ENCODE measurements around the gene LMOD3. TPM values are rescaled to one million over a fixed set of nuclear protein-coding genes. Genes with fewer than 3 reads are reported as not detected.

Gene LMOD3
- total and polyA plus RNA-seq, 9 of the 15 experiments (the other 6 are each of a cell fraction or from before 2014, with no cell fraction given), result 0.03 TPM; not detected in 8

- Histone ChIP-seq H3K9me1 (ENCODE audit: control insufficient read depth, insufficient read depth, low read length) (no peaks in the 10 kb centered on the region), H3K79me2 (ENCODE audit: control insufficient read depth, insufficient read depth, low read length) (peaks cover 18% of the 10 kb centered on the region), H3K4me1 (replicated peaks in 1 of 2; ENCODE audit: control insufficient read depth in 2 of 2, insufficient read depth in 2 of 2, low read length in 2 of 2) (peaks cover 12 to 36% of the 10 kb centered on the region in 2 experiments), H2AFZ (ENCODE audit: low read depth, low read length) (peak overlapping the region; percentile 95), H4K20me1 (replicated peaks; ENCODE audit: control insufficient read depth, insufficient read depth, low read length) (no peaks in the 10 kb centered on the region), H3K9ac (ENCODE audit: insufficient read depth in 1 of 2, low read depth in 2 of 2, low read length in 2 of 2) (peak overlapping the region; percentile 75 to 94), H3K27me3 (ENCODE audit: control insufficient read depth in 2 of 2, insufficient read depth in 2 of 2, low read length in 2 of 2) (no peaks in the 10 kb centered on the region), H3K4me3 (peak overlapping the region; percentile 88), H3K9me3 (replicated peaks; ENCODE audit: control insufficient read depth, insufficient read depth, low read depth, low read length) (no peaks in the 10 kb centered on the region), H3K36me3 (ENCODE audit: control insufficient read depth, insufficient read depth, low read length) (no peaks in the 10 kb centered on the region), H3K27ac (ENCODE audit: extremely low read depth, low read depth, low read length) (peak overlapping the region; percentile 56), H3K4me2 (ENCODE audit: insufficient read depth, low read length) (peak overlapping the region; percentile 93)
- TF ChIP-seq NFIX (CRISPR knock-in tag; IDR thresholded peaks at IDR 0.05; ENCODE audit: low read depth), result 0 out of 2 replicates have a peak, but pooled peaks have one; percentile 18
- no peak for TF ChIP-seq FOXJ3 (CRISPR knock-in tag; IDR thresholded peaks at IDR 0.05)
- no peak for TF ChIP-seq HDAC1 (IDR thresholded peaks at IDR 0.05)
- 0 out of 2 replicates have a peak, but pooled peaks have one; percentile 25 for TF ChIP-seq RBFOX2 (IDR thresholded peaks at IDR 0.05; ENCODE audit: low read depth, low read length)
- peak; percentile 95 for TF ChIP-seq NFIC (IDR thresholded peaks at IDR 0.05)
- in situ Hi-C loops (cut with MboI), result no loop called here
- peak; percentile 21 for ATAC-seq
- peak; percentile 44 for FAIRE-seq
- DNase-seq (ENCODE audit: extremely low read depth in 1 of 4, low spot score in 3 of 4), result peak in 3 of 4 experiments; percentile 9 to 61 (median 15)
- ChIA-PET POLR2A (interaction anchor here (1.1 to 1.3 kb wide), 2 partner anchors 21 to 32 kb away, joined by 3 to 4 read pairs; no protein-coding TSS in a partner anchor), CTCF (ENCODE audit: low intra/inter-chr PET ratio) (no interaction called here)
- BruUV-seq (replicated peaks), result no TSS peak
- 3% methylated on average over 8 of the region's 8 CpGs for WGBS (ENCODE audit: insufficient coverage, low coverage, missing lambda C conversion rate)
- intact Hi-C loops (cut with micrococcal nuclease), result loop anchor here (2.0 kb wide), 1 partner anchor 73 kb away; the partner anchor contains the start of gene EOGT
Measured at GRCh38 chr3:69085833-69086722, 36.3 kb downstream of the LMOD3 start.

Measured in K562 (cell line).